Hepatocyte (in vitro differentiated cells): ENCODE data around the gene GABBR2.

Source experiments
- CTCF ChIP-seq: fragments of 200-600 bp; sonication (generic); IDR thresholded peaks from 2 replicates; pipeline ENCODE4 v1.5.1; 2016; ENCODE audit warnings: antibody characterized with exemption, mild to moderate bottlenecking; ENCODE audit not compliant: poor library complexity
- EZH2 ChIP-seq: fragments of 200-600 bp; sonication (generic); IDR thresholded peaks from 2 replicates; pipeline ENCODE4 v1.6.1; 2016; ENCODE audit warnings: antibody characterized with exemption, mild to moderate bottlenecking, borderline replicate concordance

DNA sequence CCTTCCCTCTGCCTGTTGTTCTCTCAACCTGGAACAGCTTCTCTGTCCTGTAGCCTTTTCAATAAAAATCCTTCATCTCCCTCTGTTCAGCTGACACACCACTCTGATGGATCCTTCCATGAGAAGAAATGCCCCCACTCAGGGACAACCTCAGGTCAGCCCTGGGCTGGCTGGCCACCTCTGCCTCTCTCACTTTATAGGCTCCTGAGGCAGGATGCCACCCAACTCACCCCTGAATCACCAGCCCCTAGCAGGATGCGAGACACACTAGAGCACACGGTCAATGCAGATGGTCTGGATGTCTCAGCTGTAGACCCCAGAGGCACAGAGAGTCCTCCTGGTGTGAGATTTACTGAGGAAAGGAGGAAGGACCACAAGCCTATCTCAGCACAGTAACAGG is 93.8 kb downstream of the GABBR2 start:
- TF ChIP-seq EZH2 (no peak), CTCF (no peak)
